Stimulated activated effector memory CD8-positive, alpha-beta T cell treated with anti-CD3 and anti-CD28 coated beads, Interleukin-12 subunit alpha, Interleukin-12 subunit beta, amount 100 ng/mL, for 72 hours (primary cell): ENCODE results near the gene OCIAD1.
"Not testable (repeated sequence)": the region's sequence is repeated elsewhere in the genome, so short reads cannot be mapped to it uniquely, and the experiment has no call there.

Experiments
- ATAC-seq: fragments of 150-1000 bp; cut with Tn5 transposase; 2 replicates; pipeline ENCODE4 v1.10.0; 2021
- DNase-seq, 2 donors: peaks; one replicate each; pipeline ENCODE4 v3.0.0; 2021 to 2022; ENCODE audit warnings: low spot score in 2 of 2
- H3K27ac Mint-ChIP-seq: one replicate; pipeline ENCODE4 v1.8.0; 2022; ENCODE audit warnings: mild to moderate bottlenecking, mixed read lengths
- H3K36me3 Mint-ChIP-seq: one replicate; pipeline ENCODE4 v1.8.0; 2022; ENCODE audit warnings: mild to moderate bottlenecking, mixed read lengths
- H3K4me1 Mint-ChIP-seq: one replicate; pipeline ENCODE4 v1.8.0; 2022; ENCODE audit warnings: mixed read lengths
- H3K4me3 Mint-ChIP-seq: one replicate; pipeline ENCODE4 v1.8.0; 2022; ENCODE audit warnings: mild to moderate bottlenecking, mixed read lengths
- H3K9me3 Mint-ChIP-seq: one replicate; pipeline ENCODE4 v1.8.0; 2022; ENCODE audit warnings: mixed read lengths

Gene OCIAD1

GRCh38 chr4:48851651-48852050, 20.8 kb downstream of the OCIAD1 start:
- Mint-ChIP-seq H3K36me3 (peaks cover 83% of the 10 kb centered on the region), H3K4me1 (peaks cover 5% of the 10 kb centered on the region), H3K9me3 (no peaks in the 10 kb centered on the region), H3K4me3 (no peak overlapping the region), H3K27ac (no peak overlapping the region)
- peak; percentile 87 for ATAC-seq
- DNase-seq = no peak

- Mint-ChIP-seq H3K4me3 (no peak overlapping the region), H3K4me1 (peaks cover 5% of the 10 kb centered on the region), H3K27ac (no peak overlapping the region), H3K9me3 (no peaks in the 10 kb centered on the region), H3K36me3 (peaks cover 89% of the 10 kb centered on the region)
- no peak for DNase-seq
- no peak for ATAC-seq
Observed at GRCh38 chr4:48853604-48854394, 22.9 kb downstream of the OCIAD1 start.

- Mint-ChIP-seq H3K4me3 (no peak overlapping the region), H3K9me3 (no peaks in the 10 kb centered on the region), H3K4me1 (peaks cover 5% of the 10 kb centered on the region), H3K27ac (no peak overlapping the region), H3K36me3 (peaks cover 94% of the 10 kb centered on the region)
- ATAC-seq = no peak
- DNase-seq = no peak
Observed at GRCh38 chr4:48854395-48854683, 23.5 kb downstream of the OCIAD1 start.

GRCh38 chr4:48854982-48855381, 24.1 kb downstream of the OCIAD1 start:
- H3K27ac Mint-ChIP-seq = no peak overlapping the region
- no peaks in the 10 kb centered on the region for H3K9me3 Mint-ChIP-seq
- DNase-seq = no peak
- no peak for ATAC-seq
- peaks cover 96% of the 10 kb centered on the region for H3K36me3 Mint-ChIP-seq
- H3K4me3 Mint-ChIP-seq = no peak overlapping the region
- peaks cover 5% of the 10 kb centered on the region for H3K4me1 Mint-ChIP-seq

- no peak for DNase-seq
- H3K36me3 Mint-ChIP-seq = peaks cover 81% of the 10 kb centered on the region
- ATAC-seq = peak; percentile 56
Observed at GRCh38 chr4:48858130-48858529, 27.2 kb downstream of the OCIAD1 start.

GRCh38 chr4:48862038-48862437, 31.1 kb downstream of the OCIAD1 start:
- DNase-seq = no peak

More at GRCh38 chr4:48858130-48858529, 27.2 kb downstream of the OCIAD1 start:
- no peaks in the 10 kb centered on the region for H3K9me3 Mint-ChIP-seq
- no peak overlapping the region for H3K4me3 Mint-ChIP-seq
- no peak overlapping the region for H3K27ac Mint-ChIP-seq
- H3K4me1 Mint-ChIP-seq = peaks cover 5% of the 10 kb centered on the region

GRCh38 chr4:48862661-48863060, 31.8 kb downstream of the OCIAD1 start:
- DNase-seq (no peak), ATAC-seq (no peak)
- Mint-ChIP-seq H3K4me1 (no peaks in the 10 kb centered on the region), H3K36me3 (peaks cover 39% of the 10 kb centered on the region), H3K27ac (no peak overlapping the region), H3K9me3 (peaks cover 7% of the 10 kb centered on the region), H3K4me3 (no peak overlapping the region)

More at GRCh38 chr4:48862038-48862437, 31.1 kb downstream of the OCIAD1 start:
- Mint-ChIP-seq H3K4me3 (no peak overlapping the region), H3K9me3 (peaks cover 6% of the 10 kb centered on the region), H3K27ac (no peak overlapping the region), H3K4me1 (no peaks in the 10 kb centered on the region), H3K36me3 (peaks cover 46% of the 10 kb centered on the region)
- ATAC-seq = no peak

GRCh38 chr4:48863728-48864127, 32.8 kb downstream of the OCIAD1 start:
- H3K9me3 Mint-ChIP-seq = peaks cover 8% of the 10 kb centered on the region
- H3K4me1 Mint-ChIP-seq = no peaks in the 10 kb centered on the region
- no peak overlapping the region for H3K4me3 Mint-ChIP-seq
- no peak overlapping the region for H3K27ac Mint-ChIP-seq
- no peak for ATAC-seq
- DNase-seq = no peak
- H3K36me3 Mint-ChIP-seq = peaks cover 29% of the 10 kb centered on the region

- not testable (repeated sequence) for H3K27ac Mint-ChIP-seq, H3K4me1 Mint-ChIP-seq, ATAC-seq, DNase-seq, H3K4me3 Mint-ChIP-seq, H3K9me3 Mint-ChIP-seq
- H3K36me3 Mint-ChIP-seq = peaks cover 19% of the 10 kb centered on the region
Observed at GRCh38 chr4:48864696-48865095, 33.8 kb downstream of the OCIAD1 start.

GRCh38 chr4:48877827-48878535, 47.1 kb downstream of the OCIAD1 start:
- no peaks in the 10 kb centered on the region for H3K4me1 Mint-ChIP-seq
- H3K9me3 Mint-ChIP-seq = peaks cover 2% of the 10 kb centered on the region
- H3K36me3 Mint-ChIP-seq = no peaks in the 10 kb centered on the region
- H3K4me3 Mint-ChIP-seq = no peak overlapping the region
- DNase-seq (no peak), ATAC-seq (peak; percentile 19)
- H3K27ac Mint-ChIP-seq = no peak overlapping the region

- Mint-ChIP-seq H3K27ac (no peak overlapping the region), H3K4me1 (no peaks in the 10 kb centered on the region), H3K4me3 (no peak overlapping the region), H3K9me3 (peaks cover 2% of the 10 kb centered on the region), H3K36me3 (no peaks in the 10 kb centered on the region)
- ATAC-seq = no peak
- no peak for DNase-seq
Observed at GRCh38 chr4:48879561-48880442, 48.9 kb downstream of the OCIAD1 start.

GRCh38 chr4:48881646-48882045, 50.8 kb downstream of the OCIAD1 start:
- not testable (repeated sequence) for DNase-seq, H3K36me3 Mint-ChIP-seq, H3K9me3 Mint-ChIP-seq, H3K27ac Mint-ChIP-seq, H3K4me1 Mint-ChIP-seq, H3K4me3 Mint-ChIP-seq, ATAC-seq

GRCh38 chr4:48889750-48890149, 58.9 kb downstream of the OCIAD1 start:
- not testable (repeated sequence) for ATAC-seq, DNase-seq, H3K27ac Mint-ChIP-seq, H3K4me3 Mint-ChIP-seq, H3K4me1 Mint-ChIP-seq, H3K9me3 Mint-ChIP-seq
- H3K36me3 Mint-ChIP-seq = peaks cover 30% of the 10 kb centered on the region

GRCh38 chr4:48891028-48891619, 60.2 kb downstream of the OCIAD1 start:
- H3K9me3 Mint-ChIP-seq = no peaks in the 10 kb centered on the region
- peaks cover 43% of the 10 kb centered on the region for H3K36me3 Mint-ChIP-seq
- no peak overlapping the region for H3K27ac Mint-ChIP-seq
- H3K4me3 Mint-ChIP-seq = no peak overlapping the region
- no peaks in the 10 kb centered on the region for H3K4me1 Mint-ChIP-seq
- DNase-seq (no peak), ATAC-seq (no peak)

GRCh38 chr4:48896845-48897244, 66.0 kb downstream of the OCIAD1 start:
- DNase-seq (no peak), ATAC-seq (no peak)
- Mint-ChIP-seq H3K36me3 (peaks cover 89% of the 10 kb centered on the region), H3K4me1 (peaks cover 7% of the 10 kb centered on the region), H3K4me3 (no peak overlapping the region), H3K27ac (peak overlapping the region; percentile 32), H3K9me3 (no peaks in the 10 kb centered on the region)
